ENCODE measurements around the gene CR2.

DNA sequence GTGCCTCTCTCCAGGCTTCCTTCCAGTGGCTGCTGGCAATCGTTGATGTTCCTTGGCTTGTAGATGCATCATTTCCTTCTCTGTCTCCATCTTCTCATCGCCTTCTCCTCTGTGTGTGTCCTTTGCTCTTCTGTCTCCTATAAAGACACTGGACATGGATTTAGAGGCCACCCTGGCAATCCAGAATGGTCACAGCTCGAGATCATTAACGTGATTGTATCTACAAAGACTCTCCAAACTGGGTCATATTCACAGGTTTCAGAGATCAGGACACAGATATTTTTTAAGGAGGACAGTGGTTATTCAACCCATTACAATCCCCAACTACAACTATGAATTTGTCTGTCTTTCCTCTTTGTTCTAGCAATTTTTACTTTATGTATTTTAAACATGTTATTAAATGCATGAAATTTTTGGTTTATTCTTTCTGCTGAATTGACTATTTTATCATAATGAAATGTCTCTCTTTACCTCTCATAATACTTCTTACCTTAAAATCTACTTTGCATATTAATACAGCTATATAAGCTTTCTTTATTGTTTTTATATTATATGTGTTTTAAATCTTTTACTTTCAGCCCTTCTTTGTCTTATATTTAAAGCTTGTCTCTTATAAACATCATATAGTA lies 64.6 kb downstream of the CR2 start:
- TF ChIP-seq, protein P1, sequence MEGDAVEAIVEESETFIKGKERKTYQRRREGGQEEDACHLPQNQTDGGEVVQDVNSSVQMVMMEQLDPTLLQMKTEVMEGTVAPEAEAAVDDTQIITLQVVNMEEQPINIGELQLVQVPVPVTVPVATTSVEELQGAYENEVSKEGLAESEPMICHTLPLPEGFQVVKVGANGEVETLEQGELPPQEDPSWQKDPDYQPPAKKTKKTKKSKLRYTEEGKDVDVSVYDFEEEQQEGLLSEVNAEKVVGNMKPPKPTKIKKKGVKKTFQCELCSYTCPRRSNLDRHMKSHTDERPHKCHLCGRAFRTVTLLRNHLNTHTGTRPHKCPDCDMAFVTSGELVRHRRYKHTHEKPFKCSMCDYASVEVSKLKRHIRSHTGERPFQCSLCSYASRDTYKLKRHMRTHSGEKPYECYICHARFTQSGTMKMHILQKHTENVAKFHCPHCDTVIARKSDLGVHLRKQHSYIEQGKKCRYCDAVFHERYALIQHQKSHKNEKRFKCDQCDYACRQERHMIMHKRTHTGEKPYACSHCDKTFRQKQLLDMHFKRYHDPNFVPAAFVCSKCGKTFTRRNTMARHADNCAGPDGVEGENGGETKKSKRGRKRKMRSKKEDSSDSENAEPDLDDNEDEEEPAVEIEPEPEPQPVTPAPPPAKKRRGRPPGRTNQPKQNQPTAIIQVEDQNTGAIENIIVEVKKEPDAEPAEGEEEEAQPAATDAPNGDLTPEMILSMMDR (conservative IDR thresholded peaks at IDR 0.05; ENCODE audit: low read depth, low read length): no peak
- TF ChIP-seq BHLHE40 (IDR thresholded peaks at IDR 0.05; ENCODE audit: low read depth, low read length) (no peak), POLR2A (IDR thresholded peaks at IDR 0.05; ENCODE audit: low read depth, low read length) (no peak), FOS (IDR thresholded peaks at IDR 0.05; ENCODE audit: low read depth, low read length) (no peak), RFX5 (IDR thresholded peaks at IDR 0.05; ENCODE audit: low read depth, low read length) (no peak), NFE2L2 (IDR thresholded peaks at IDR 0.05; ENCODE audit: low read depth, low read length) (no peak), CEBPB (IDR thresholded peaks at IDR 0.05; ENCODE audit: low read depth, low read length) (no peak), MXI1 (IDR thresholded peaks at IDR 0.05; ENCODE audit: borderline replicate concordance, low read depth, low read length) (no peak)
- TF ChIP-seq, protein P2, sequence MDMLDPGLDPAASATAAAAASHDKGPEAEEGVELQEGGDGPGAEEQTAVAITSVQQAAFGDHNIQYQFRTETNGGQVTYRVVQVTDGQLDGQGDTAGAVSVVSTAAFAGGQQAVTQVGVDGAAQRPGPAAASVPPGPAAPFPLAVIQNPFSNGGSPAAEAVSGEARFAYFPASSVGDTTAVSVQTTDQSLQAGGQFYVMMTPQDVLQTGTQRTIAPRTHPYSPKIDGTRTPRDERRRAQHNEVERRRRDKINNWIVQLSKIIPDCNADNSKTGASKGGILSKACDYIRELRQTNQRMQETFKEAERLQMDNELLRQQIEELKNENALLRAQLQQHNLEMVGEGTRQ (IDR thresholded peaks at IDR 0.05; ENCODE audit: low read depth, low read length): no peak

Data from IMR-90 (cell line).